HepG2 (cell line): Measurements from ENCODE around the gene CD300LF. TPM values are rescaled to one million over a fixed set of nuclear protein-coding genes. Genes with fewer than 3 reads are reported as not detected.

Experiments used
- CC2D1A ChIP-seq: sonication (generic); formaldehyde crosslinking; IDR thresholded peaks from 2 replicates; pipeline ENCODE4 v1.8.1; 2023; ENCODE audit warnings: mild to moderate bottlenecking, missing genetic modification reagents
- ETV5 ChIP-seq: IDR thresholded peaks from 2 replicates; pipeline ENCODE4 v1.6.1; 2018; ENCODE audit warnings: missing biosample characterization, missing genetic modification reagents, inconsistent platforms, borderline replicate concordance
- FOXA3 ChIP-seq: IDR thresholded peaks from 2 replicates; pipeline ENCODE4 v1.6.1; 2016; ENCODE audit warnings: missing genetic modification reagents, missing compliant biosample characterization
- HMG20B ChIP-seq: conservative IDR thresholded peaks from 2 replicates; pipeline ENCODE4 v1.6.1; 2016; ENCODE audit warnings: missing genetic modification reagents, missing compliant biosample characterization
- HOXA3 ChIP-seq: sonication (generic); formaldehyde crosslinking; IDR thresholded peaks from 2 replicates; pipeline ENCODE4 v1.5.0; 2020; ENCODE audit warnings: missing genetic modification reagents
- MAZ ChIP-seq, 2 experiments: sonication (generic) in 1 of 2; formaldehyde crosslinking in 1 of 2; IDR thresholded peaks; 2 replicates each; pipeline versions ENCODE4 v1.5.0 to v1.6.1; 2012 to 2020; ENCODE audit warnings: low read depth in 2 of 2, mild to moderate bottlenecking in 2 of 2, borderline replicate concordance in 1 of 2, improper control_type of control experiment in 1 of 2, low read length in 1 of 2, missing genetic modification reagents in 1 of 2, moderate library complexity in 1 of 2
- RCOR2 ChIP-seq: IDR thresholded peaks from 2 replicates; pipeline ENCODE4 v1.6.1; 2016; ENCODE audit warnings: missing biosample characterization, missing genetic modification reagents
- RXRA ChIP-seq: sonication (generic); formaldehyde crosslinking; IDR thresholded peaks from 2 replicates; pipeline ENCODE4 v1.5.1; 2020; ENCODE audit warnings: missing genetic modification reagents
- SIN3A ChIP-seq: IDR thresholded peaks from 2 replicates; pipeline ENCODE4 v1.6.1; 2011; ENCODE audit warnings: low read depth, mild to moderate bottlenecking, control low read depth, low read length, borderline replicate concordance
- ZNF282 ChIP-seq: fragments of 450-650 bp; IDR thresholded peaks from 2 replicates; pipeline ENCODE4 v1.6.1; 2018; ENCODE audit not compliant: partially characterized antibody
- ZNF329 ChIP-seq: sonication (generic); formaldehyde crosslinking; IDR thresholded peaks from 2 replicates; pipeline ENCODE4 v1.9.0; 2021; ENCODE audit warnings: low read depth, mild to moderate bottlenecking, missing genetic modification reagents
- ZNF350 ChIP-seq: sonication (generic); formaldehyde crosslinking; IDR thresholded peaks from 2 replicates; pipeline ENCODE4 v1.4.0; 2020; ENCODE audit warnings: mild to moderate bottlenecking, low read depth, missing genetic modification reagents, borderline replicate concordance
- ZNF891 ChIP-seq: sonication (generic); formaldehyde crosslinking; IDR thresholded peaks from 2 replicates; pipeline ENCODE4 v1.5.0; 2020; ENCODE audit warnings: mild to moderate bottlenecking, missing genetic modification reagents
- ZSCAN20 ChIP-seq: sonication (generic); formaldehyde crosslinking; IDR thresholded peaks from 2 replicates; pipeline ENCODE4 v1.4.0; 2020; ENCODE audit warnings: missing genetic modification reagents, mild to moderate bottlenecking, borderline replicate concordance
- ZSCAN25 ChIP-seq: sonication (generic); formaldehyde crosslinking; IDR thresholded peaks from 2 replicates; pipeline ENCODE4 v1.8.0; 2022; ENCODE audit warnings: mild to moderate bottlenecking, missing genetic modification reagents
- polyA plus RNA-seq, 8 experiments: library from polyadenylated mRNA; depleted of rRNA in 3 of 8; stranded (reverse) in 7 of 8; unstranded in 1 of 8; fragments of >200 nt; fragmentation: Illumina TruSeq in 4 of 8; extraction: Trizol in 4 of 8; gene quantifications; 2 replicates each; pipeline versions ENCODE4 v1.2.1 to v1.2.3, GENCODE V29; 2011 to 2016; ENCODE audit warnings: low read depth in 4 of 8, missing spikeins in 1 of 8, mixed read lengths in 1 of 8; ENCODE audit not compliant: insufficient read depth in 1 of 8
- total RNA-seq, 5 experiments: library from RNA; depleted of rRNA; stranded (reverse); fragments of >200 nt; fragmentation: Illumina TruSeq; extraction: Trizol; gene quantifications; 2 replicates each; pipeline ENCODE4 v1.2.3, GENCODE V29; 2016; ENCODE audit warnings: low read depth in 1 of 5
- TF ChIP-seq, protein P1 (sequence below): sonication (generic); formaldehyde crosslinking; IDR thresholded peaks from 2 replicates; pipeline ENCODE4 v1.5.0; 2020; ENCODE audit warnings: mild to moderate bottlenecking, missing genetic modification reagents, borderline replicate concordance
- TF ChIP-seq, protein P2 (sequence below): sonication (generic); formaldehyde crosslinking; IDR thresholded peaks from 2 replicates; pipeline ENCODE4 v1.5.0; 2020; ENCODE audit warnings: mild to moderate bottlenecking, missing genetic modification reagents
- TF ChIP-seq, protein P3 (sequence below): IDR thresholded peaks from 2 replicates; pipeline ENCODE4 v1.6.1; 2012; ENCODE audit warnings: inconsistent platforms
- TF ChIP-seq, protein P4 (sequence below): sonication (generic); formaldehyde crosslinking; IDR thresholded peaks from 2 replicates; pipeline ENCODE4 v1.4.0; 2020; ENCODE audit warnings: missing genetic modification reagents, low read depth, mild to moderate bottlenecking, borderline replicate concordance

The CD300LF gene
- total and polyA plus RNA-seq, 2 of the 13 experiments (the other 11 are each of a cell fraction or from before 2014, with no cell fraction given): not detected

DNA sequence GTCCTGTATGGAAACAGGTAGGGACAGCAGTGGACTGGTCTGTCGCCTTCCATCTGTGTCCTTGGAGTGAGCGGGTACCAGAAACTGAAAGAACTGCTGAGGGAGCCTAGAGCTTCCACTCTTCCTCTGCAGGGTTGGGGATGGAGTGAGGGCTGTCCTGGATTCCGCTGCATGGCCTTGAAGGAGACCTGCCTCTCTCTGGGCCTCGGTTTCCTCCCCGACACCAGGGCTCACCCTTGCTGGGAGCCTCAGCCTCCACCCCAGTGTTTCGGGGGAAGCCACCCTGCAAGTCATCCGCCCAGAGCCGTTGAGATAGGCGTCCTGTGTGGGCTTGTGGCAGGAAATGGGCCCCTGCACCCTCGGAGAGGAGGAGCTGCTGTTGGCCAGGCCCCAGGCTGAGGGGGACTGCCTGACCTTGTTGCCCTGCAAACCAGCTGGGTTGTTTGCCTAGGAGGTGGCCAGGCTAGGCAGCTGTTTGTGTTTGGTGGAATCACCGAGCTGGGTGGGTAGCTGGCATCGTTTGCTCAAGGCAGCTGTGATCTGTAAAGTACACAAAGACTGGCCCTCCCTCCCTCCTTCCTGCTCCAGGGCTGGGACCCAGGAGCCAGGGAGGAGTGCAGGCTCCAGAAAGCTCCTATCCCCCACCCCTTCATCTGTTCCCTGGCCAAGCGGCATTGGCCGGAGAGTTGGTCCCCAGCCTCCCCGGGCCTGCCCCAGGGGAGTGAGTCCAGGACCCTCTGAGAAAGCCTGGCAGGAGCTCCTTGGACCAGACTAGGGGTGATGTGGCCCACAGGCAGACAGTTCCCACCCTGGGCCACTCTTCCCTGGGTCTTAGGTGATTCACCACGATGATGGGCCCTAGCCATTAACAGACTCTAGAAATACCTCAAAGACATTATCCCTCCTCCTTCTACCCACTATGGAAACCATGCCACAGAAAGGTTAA is 25.6 kb upstream of the CD300LF start (continued):
- TF ChIP-seq, protein P1, sequence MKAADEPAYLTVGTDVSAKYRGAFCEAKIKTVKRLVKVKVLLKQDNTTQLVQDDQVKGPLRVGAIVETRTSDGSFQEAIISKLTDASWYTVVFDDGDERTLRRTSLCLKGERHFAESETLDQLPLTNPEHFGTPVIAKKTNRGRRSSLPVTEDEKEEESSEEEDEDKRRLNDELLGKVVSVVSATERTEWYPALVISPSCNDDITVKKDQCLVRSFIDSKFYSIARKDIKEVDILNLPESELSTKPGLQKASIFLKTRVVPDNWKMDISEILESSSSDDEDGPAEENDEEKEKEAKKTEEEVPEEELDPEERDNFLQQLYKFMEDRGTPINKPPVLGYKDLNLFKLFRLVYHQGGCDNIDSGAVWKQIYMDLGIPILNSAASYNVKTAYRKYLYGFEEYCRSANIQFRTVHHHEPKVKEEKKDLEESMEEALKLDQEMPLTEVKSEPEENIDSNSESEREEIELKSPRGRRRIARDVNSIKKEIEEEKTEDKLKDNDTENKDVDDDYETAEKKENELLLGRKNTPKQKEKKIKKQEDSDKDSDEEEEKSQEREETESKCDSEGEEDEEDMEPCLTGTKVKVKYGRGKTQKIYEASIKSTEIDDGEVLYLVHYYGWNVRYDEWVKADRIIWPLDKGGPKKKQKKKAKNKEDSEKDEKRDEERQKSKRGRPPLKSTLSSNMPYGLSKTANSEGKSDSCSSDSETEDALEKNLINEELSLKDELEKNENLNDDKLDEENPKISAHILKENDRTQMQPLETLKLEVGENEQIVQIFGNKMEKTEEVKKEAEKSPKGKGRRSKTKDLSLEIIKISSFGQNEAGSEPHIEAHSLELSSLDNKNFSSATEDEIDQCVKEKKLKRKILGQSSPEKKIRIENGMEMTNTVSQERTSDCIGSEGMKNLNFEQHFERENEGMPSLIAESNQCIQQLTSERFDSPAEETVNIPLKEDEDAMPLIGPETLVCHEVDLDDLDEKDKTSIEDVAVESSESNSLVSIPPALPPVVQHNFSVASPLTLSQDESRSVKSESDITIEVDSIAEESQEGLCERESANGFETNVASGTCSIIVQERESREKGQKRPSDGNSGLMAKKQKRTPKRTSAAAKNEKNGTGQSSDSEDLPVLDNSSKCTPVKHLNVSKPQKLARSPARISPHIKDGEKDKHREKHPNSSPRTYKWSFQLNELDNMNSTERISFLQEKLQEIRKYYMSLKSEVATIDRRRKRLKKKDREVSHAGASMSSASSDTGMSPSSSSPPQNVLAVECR (CRISPR knock-in tag): peak; percentile 55; the same call in 1 of the 2 replicates
- TF ChIP-seq ZNF329: peak; percentile 100
- peak; percentile 84 for TF ChIP-seq RXRA (CRISPR knock-in tag)
- TF ChIP-seq FOXA3 (CRISPR knock-in tag): peak; percentile 95
- peak; percentile 62; the same call in 1 of the 2 replicates for TF ChIP-seq RCOR2 (CRISPR knock-in tag)
- TF ChIP-seq ZSCAN25 (CRISPR knock-in tag): peak; percentile 76
- TF ChIP-seq, protein P2, sequence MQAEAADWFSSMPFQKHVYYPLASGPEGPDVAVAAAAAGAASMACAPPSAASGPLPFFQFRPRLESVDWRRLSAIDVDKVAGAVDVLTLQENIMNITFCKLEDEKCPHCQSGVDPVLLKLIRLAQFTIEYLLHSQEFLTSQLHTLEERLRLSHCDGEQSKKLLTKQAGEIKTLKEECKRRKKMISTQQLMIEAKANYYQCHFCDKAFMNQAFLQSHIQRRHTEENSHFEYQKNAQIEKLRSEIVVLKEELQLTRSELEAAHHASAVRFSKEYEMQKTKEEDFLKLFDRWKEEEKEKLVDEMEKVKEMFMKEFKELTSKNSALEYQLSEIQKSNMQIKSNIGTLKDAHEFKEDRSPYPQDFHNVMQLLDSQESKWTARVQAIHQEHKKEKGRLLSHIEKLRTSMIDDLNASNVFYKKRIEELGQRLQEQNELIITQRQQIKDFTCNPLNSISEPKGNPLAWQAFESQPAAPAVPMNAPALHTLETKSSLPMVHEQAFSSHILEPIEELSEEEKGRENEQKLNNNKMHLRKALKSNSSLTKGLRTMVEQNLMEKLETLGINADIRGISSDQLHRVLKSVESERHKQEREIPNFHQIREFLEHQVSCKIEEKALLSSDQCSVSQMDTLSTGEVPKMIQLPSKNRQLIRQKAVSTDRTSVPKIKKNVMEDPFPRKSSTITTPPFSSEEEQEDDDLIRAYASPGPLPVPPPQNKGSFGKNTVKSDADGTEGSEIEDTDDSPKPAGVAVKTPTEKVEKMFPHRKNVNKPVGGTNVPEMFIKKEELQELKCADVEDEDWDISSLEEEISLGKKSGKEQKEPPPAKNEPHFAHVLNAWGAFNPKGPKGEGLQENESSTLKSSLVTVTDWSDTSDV (CRISPR knock-in tag): 0 out of 2 replicates have a peak, but pooled peaks have one; percentile 9
- peak; percentile 73 for TF ChIP-seq HOXA3 (CRISPR knock-in tag)
- TF ChIP-seq MAZ (IDR thresholded peaks at IDR 0.05; ENCODE audit: borderline replicate concordance, low read depth, low read length): 0 out of 2 replicates have a peak, but pooled peaks have one; percentile 31
- peak; percentile 55; the same call in 1 of the 2 replicates for TF ChIP-seq MAZ (CRISPR knock-in tag; IDR thresholded peaks at IDR 0.05; ENCODE audit: low read depth)
- TF ChIP-seq ZSCAN20: no peak
- TF ChIP-seq ZNF282: no peak
- TF ChIP-seq ETV5 (CRISPR knock-in tag): peak; percentile 72; the same call in 1 of the 2 replicates
- peak; percentile 64; the same call in 1 of the 2 replicates for TF ChIP-seq SIN3A
- TF ChIP-seq, protein P3, sequence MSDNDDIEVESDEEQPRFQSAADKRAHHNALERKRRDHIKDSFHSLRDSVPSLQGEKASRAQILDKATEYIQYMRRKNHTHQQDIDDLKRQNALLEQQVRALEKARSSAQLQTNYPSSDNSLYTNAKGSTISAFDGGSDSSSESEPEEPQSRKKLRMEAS: peak; percentile 6; the same call in 1 of the 2 replicates
- TF ChIP-seq, protein P4, sequence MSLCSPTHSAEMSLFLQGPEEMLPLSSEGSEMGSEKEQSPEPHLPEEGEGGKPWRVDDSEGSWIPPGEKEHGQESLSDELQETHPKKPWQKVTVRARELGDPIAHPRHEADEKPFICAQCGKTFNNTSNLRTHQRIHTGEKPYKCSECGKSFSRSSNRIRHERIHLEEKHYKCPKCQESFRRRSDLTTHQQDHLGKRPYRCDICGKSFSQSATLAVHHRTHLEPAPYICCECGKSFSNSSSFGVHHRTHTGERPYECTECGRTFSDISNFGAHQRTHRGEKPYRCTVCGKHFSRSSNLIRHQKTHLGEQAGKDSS: 0 out of 2 replicates have a peak, but pooled peaks have one; percentile 5
- TF ChIP-seq HMG20B (CRISPR knock-in tag): peak; percentile 62; the same call in 1 of the 2 replicates
- peak; percentile 8; the same call in 1 of the 2 replicates for TF ChIP-seq ZNF891 (CRISPR knock-in tag)
- no peak for TF ChIP-seq CC2D1A (CRISPR knock-in tag)
- peak; percentile 83 for TF ChIP-seq ZNF350 (CRISPR knock-in tag)
